Activated T-cell treated with anti-CD3 and anti-CD28 coated beads, Interleukin-2, amount 50 U/mL, for 24 hours (primary cell): ENCODE data around the gene CCL17.
"Not testable (repeated sequence)": the region's sequence is repeated elsewhere in the genome, so short reads cannot be mapped to it uniquely, and the experiment has no call there.

Experiments used
- DNase-seq: peaks from one replicate; pipeline ENCODE4 v3.0.0-alpha.2; 2020
- H3K27ac Mint-ChIP-seq: 2 replicates; pipeline ENCODE4 v1.8.0; 2020; ENCODE audit warnings: mild to moderate bottlenecking, mixed read lengths
- H3K27me3 Mint-ChIP-seq: 2 replicates; pipeline ENCODE4 v1.8.0; 2020; ENCODE audit warnings: mixed read lengths
- H3K36me3 Mint-ChIP-seq: 2 replicates; pipeline ENCODE4 v1.8.0; 2020; ENCODE audit warnings: low read depth, mixed read lengths
- H3K4me1 Mint-ChIP-seq: 2 replicates; pipeline ENCODE4 v1.8.0; 2020; ENCODE audit warnings: low read depth, mixed read lengths
- H3K4me3 Mint-ChIP-seq: 2 replicates; pipeline ENCODE4 v1.8.0; 2020; ENCODE audit warnings: mild to moderate bottlenecking, moderate library complexity, mixed read lengths
- H3K9me3 Mint-ChIP-seq: 2 replicates; pipeline ENCODE4 v1.8.0; 2020; ENCODE audit warnings: mixed read lengths

CCL17 gene

GRCh38 chr16:57372372-57373116, 32.0 kb upstream of the CCL17 start, which contains the start of gene CX3CL1:
Gene CX3CL1 (plus strand): TSS chr16:57372490. CDS start chr16:57372569, 79 bp downstream.
- no peaks in the 10 kb centered on the region for H3K36me3 Mint-ChIP-seq
- no peak within 1 kb of the TSS for H3K4me3 Mint-ChIP-seq
- peaks cover 14% of the 10 kb centered on the region for H3K4me1 Mint-ChIP-seq
- H3K27me3 Mint-ChIP-seq = peaks cover 5% of the 10 kb centered on the region
- H3K27ac Mint-ChIP-seq = no peak within 1 kb of the TSS
- H3K9me3 Mint-ChIP-seq = no peaks in the 10 kb centered on the region
- DNase-seq = no peak

- H3K27me3 Mint-ChIP-seq = peaks cover 2% of the 10 kb centered on the region
- DNase-seq = no peak
- H3K36me3 Mint-ChIP-seq = no peaks in the 10 kb centered on the region
- no peaks in the 10 kb centered on the region for H3K9me3 Mint-ChIP-seq
- no peak overlapping the region for H3K4me3 Mint-ChIP-seq
- no peak overlapping the region for H3K27ac Mint-ChIP-seq
- peaks cover 19% of the 10 kb centered on the region for H3K4me1 Mint-ChIP-seq
These were observed 31.2 kb upstream of the CCL17 start for GRCh38 chr16:57373117-57373947.

GRCh38 chr16:57374067-57374534, 30.5 kb upstream of the CCL17 start:
- Mint-ChIP-seq H3K9me3 (no peaks in the 10 kb centered on the region), H3K4me3 (no peak overlapping the region), H3K36me3 (no peaks in the 10 kb centered on the region), H3K27ac (no peak overlapping the region), H3K4me1 (peaks cover 19% of the 10 kb centered on the region), H3K27me3 (peaks cover 2% of the 10 kb centered on the region)
- no peak for DNase-seq

- H3K9me3 Mint-ChIP-seq, H3K4me3 Mint-ChIP-seq, H3K27me3 Mint-ChIP-seq, H3K36me3 Mint-ChIP-seq, H3K27ac Mint-ChIP-seq, DNase-seq: not testable (repeated sequence)
- H3K4me1 Mint-ChIP-seq = peaks cover 19% of the 10 kb centered on the region
These were observed 29.6 kb upstream of the CCL17 start for GRCh38 chr16:57374925-57375465.

GRCh38 chr16:57376313-57376818, 28.2 kb upstream of the CCL17 start:
- DNase-seq = no peak
- Mint-ChIP-seq H3K4me1 (peaks cover 25% of the 10 kb centered on the region), H3K36me3 (no peaks in the 10 kb centered on the region), H3K27ac (no peak overlapping the region), H3K9me3 (no peaks in the 10 kb centered on the region), H3K4me3 (no peak overlapping the region), H3K27me3 (peaks cover 2% of the 10 kb centered on the region)

- Mint-ChIP-seq H3K27me3 (peaks cover 2% of the 10 kb centered on the region), H3K4me3 (no peak overlapping the region), H3K27ac (peak overlapping the region; percentile 48), H3K36me3 (no peaks in the 10 kb centered on the region), H3K4me1 (peaks cover 28% of the 10 kb centered on the region), H3K9me3 (no peaks in the 10 kb centered on the region)
- peak; percentile 42 for DNase-seq
These were observed 27.3 kb upstream of the CCL17 start for GRCh38 chr16:57377080-57377841.

- H3K27me3 Mint-ChIP-seq = no peaks in the 10 kb centered on the region
- H3K4me1 Mint-ChIP-seq = peaks cover 26% of the 10 kb centered on the region
- H3K27ac Mint-ChIP-seq = no peak overlapping the region
- H3K36me3 Mint-ChIP-seq = no peaks in the 10 kb centered on the region
- no peak overlapping the region for H3K4me3 Mint-ChIP-seq
- no peak for DNase-seq
- H3K9me3 Mint-ChIP-seq = no peaks in the 10 kb centered on the region
These were observed 25.0 kb upstream of the CCL17 start for GRCh38 chr16:57379579-57379978.

GRCh38 chr16:57380671-57381462, 23.7 kb upstream of the CCL17 start:
- H3K27me3 Mint-ChIP-seq = no peaks in the 10 kb centered on the region
- no peak overlapping the region for H3K27ac Mint-ChIP-seq
- DNase-seq = no peak
- H3K9me3 Mint-ChIP-seq = no peaks in the 10 kb centered on the region
- H3K36me3 Mint-ChIP-seq = no peaks in the 10 kb centered on the region
- H3K4me3 Mint-ChIP-seq = no peak overlapping the region
- peaks cover 26% of the 10 kb centered on the region for H3K4me1 Mint-ChIP-seq

- H3K4me3 Mint-ChIP-seq = no peak overlapping the region
- H3K27ac Mint-ChIP-seq = no peak overlapping the region
These were observed 22.6 kb upstream of the CCL17 start for GRCh38 chr16:57381791-57382534.

GRCh38 chr16:57382535-57383275, 21.9 kb upstream of the CCL17 start:
- Mint-ChIP-seq H3K4me1 (peaks cover 12% of the 10 kb centered on the region), H3K9me3 (no peaks in the 10 kb centered on the region), H3K27me3 (no peaks in the 10 kb centered on the region), H3K36me3 (no peaks in the 10 kb centered on the region), H3K4me3 (no peak overlapping the region), H3K27ac (no peak overlapping the region)
- DNase-seq = no peak

More at GRCh38 chr16:57381791-57382534, 22.6 kb upstream of the CCL17 start:
- no peak for DNase-seq
- Mint-ChIP-seq H3K4me1 (peaks cover 19% of the 10 kb centered on the region), H3K36me3 (no peaks in the 10 kb centered on the region), H3K27me3 (no peaks in the 10 kb centered on the region), H3K9me3 (no peaks in the 10 kb centered on the region)

GRCh38 chr16:57383276-57384247, 21.0 kb upstream of the CCL17 start:
- Mint-ChIP-seq H3K9me3 (no peaks in the 10 kb centered on the region), H3K4me3 (no peak overlapping the region), H3K27ac (no peak overlapping the region), H3K4me1 (peaks cover 12% of the 10 kb centered on the region), H3K27me3 (no peaks in the 10 kb centered on the region), H3K36me3 (no peaks in the 10 kb centered on the region)
- no peak for DNase-seq
